WI38 (cell line): ENCODE results near the gene MGAT1.

Experiments used
- H3K4me3 ChIP-seq: 2 replicates; pipeline ENCODE4 v1.5.1; 2011; ENCODE audit warnings: low read depth, mild to moderate bottlenecking, control low read depth, low read length
- TF ChIP-seq, protein P1 (sequence below): IDR thresholded peaks from 2 replicates; pipeline ENCODE4 v1.5.1; 2012; ENCODE audit warnings: low read depth, mild to moderate bottlenecking, control low read depth, low read length

Gene MGAT1

DNA sequence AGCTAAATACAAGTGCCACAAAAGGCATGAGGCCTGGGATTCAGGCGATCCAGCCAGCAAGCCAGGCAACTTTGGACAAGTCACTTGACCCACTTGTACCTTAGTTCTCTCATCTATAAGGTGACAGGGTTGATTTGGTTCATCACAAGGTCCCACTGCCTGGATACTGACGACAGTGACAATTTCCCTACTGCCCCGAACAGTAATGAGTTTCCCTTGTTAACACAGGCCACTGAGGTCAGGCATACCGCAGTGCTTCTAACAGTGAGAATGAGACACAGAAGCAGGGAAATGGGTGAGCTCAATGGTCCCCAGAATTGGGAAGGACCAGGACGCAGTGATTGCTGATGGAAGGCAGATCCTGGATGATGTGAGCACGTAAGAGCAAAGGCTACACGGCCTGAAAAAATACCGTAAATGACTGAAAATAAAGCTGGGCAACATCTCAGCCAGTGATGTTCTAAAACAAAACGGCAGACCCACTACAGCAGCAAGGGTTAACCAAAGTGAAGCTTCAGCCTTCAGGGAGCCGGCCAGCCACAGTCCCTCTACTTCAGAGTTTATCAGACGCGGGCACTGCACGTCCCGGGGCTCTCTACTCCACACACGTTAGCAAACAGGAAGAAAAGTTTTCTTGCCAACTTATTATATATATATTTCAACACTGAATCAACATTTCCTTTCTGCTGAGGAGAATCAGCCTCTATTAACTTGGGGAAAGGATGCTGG is 846 bp downstream of the MGAT1 start:
- H3K4me3 ChIP-seq: peak overlapping the region; percentile 88
- TF ChIP-seq, protein P1, sequence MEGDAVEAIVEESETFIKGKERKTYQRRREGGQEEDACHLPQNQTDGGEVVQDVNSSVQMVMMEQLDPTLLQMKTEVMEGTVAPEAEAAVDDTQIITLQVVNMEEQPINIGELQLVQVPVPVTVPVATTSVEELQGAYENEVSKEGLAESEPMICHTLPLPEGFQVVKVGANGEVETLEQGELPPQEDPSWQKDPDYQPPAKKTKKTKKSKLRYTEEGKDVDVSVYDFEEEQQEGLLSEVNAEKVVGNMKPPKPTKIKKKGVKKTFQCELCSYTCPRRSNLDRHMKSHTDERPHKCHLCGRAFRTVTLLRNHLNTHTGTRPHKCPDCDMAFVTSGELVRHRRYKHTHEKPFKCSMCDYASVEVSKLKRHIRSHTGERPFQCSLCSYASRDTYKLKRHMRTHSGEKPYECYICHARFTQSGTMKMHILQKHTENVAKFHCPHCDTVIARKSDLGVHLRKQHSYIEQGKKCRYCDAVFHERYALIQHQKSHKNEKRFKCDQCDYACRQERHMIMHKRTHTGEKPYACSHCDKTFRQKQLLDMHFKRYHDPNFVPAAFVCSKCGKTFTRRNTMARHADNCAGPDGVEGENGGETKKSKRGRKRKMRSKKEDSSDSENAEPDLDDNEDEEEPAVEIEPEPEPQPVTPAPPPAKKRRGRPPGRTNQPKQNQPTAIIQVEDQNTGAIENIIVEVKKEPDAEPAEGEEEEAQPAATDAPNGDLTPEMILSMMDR: no peak

- TF ChIP-seq, protein P1: no peak
- H3K4me3 ChIP-seq: peak overlapping the region; percentile 88
Measured at GRCh38 chr5:180799902-180800801, 2.5 kb downstream of the MGAT1 start.

- peak overlapping the region; percentile 40 for H3K4me3 ChIP-seq
Measured at GRCh38 chr5:180799194-180799593, 3.4 kb downstream of the MGAT1 start.

GRCh38 chr5:180798193-180798592 is 4.4 kb downstream of the MGAT1 start:
- no peak overlapping the region for H3K4me3 ChIP-seq
- TF ChIP-seq, protein P1: no peak

More at GRCh38 chr5:180799194-180799593, 3.4 kb downstream of the MGAT1 start:
- TF ChIP-seq, protein P1: 0 out of 2 replicates have a peak, but pooled peaks have one; percentile 10

- no peak overlapping the region for H3K4me3 ChIP-seq
Measured at GRCh38 chr5:180797256-180798192, 5.1 kb downstream of the MGAT1 start.

DNA sequence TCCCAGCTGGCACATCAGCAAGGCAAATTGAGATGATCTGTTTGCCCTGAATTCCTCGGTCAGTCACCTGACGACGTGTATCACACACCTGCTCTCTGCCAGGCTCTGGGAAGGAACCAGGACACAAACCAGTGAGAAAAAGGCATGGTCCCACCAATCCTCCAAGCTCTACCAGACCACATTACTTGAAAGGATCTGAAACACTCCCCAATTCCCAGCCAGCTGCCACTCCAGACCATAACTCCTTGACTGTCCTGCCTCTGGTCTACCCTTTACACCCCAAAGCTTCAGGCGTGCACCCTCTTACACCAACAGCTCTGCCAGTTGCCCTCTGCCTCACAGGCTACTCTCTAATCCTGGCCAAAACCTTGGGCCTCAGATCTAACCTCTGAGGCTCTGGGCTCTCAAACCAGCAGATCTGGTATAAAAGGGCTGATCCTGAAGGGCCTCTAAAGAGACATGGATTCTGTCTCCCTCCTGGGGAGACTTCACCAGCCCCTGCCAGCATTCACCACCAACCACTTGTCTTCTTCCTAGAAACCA is 6.8 kb downstream of the MGAT1 start:
- TF ChIP-seq, protein P1: no peak
- H3K4me3 ChIP-seq: no peak overlapping the region

More at GRCh38 chr5:180797256-180798192, 5.1 kb downstream of the MGAT1 start:
- TF ChIP-seq, protein P1: no peak
